ENCODE measurements around the gene ABCA4. TPM values are rescaled to one million over a fixed set of nuclear protein-coding genes. Genes with fewer than 3 reads are reported as not detected.

The ABCA4 gene
- total RNA-seq, 2 donors from 2014 or later, result 0.21 TPM

Other genes starting within 250 kb of the ABCA4 start
- gene DNTTIP2, start 241.9 kb downstream of the ABCA4 start, total RNA-seq, result 10 to 100 TPM; 34.4 to 46.9 TPM
- 10 to 100 TPM; 10.1 to 10.8 TPM for gene GCLM, start 211.7 kb downstream of the ABCA4 start, total RNA-seq
- gene ARHGAP29, start 116.4 kb upstream of the ABCA4 start, total RNA-seq, result 10 to 100 TPM; 29.4 to 38.9 TPM